Measurements from ENCODE around the gene GBP7. TPM values are rescaled to one million over a fixed set of nuclear protein-coding genes. Genes with fewer than 3 reads are reported as not detected.

GBP7 gene
- total and polyA plus RNA-seq, 10 of the 15 experiments (the other 5 are each of a cell fraction or from before 2014, with no cell fraction given): not detected

GRCh38 chr1:89213347-89213746, 37.5 kb upstream of the GBP7 start (continued):
- no peak for TF ChIP-seq ZNF592 (IDR thresholded peaks at IDR 0.05)

- intact Hi-C loops (cut with micrococcal nuclease; ENCODE audit: unreplicated experiment): no loop called here
- no TSS peak for BruUV-seq (replicated peaks)
- no peak for TF ChIP-seq BHLHE40 (IDR thresholded peaks at IDR 0.05; ENCODE audit: borderline replicate concordance in 1 of 2, low read depth in 2 of 2, low read length in 1 of 2)
- TF ChIP-seq ASH2L (IDR thresholded peaks at IDR 0.05; ENCODE audit: borderline replicate concordance, low read depth): no peak
- no peak for TF ChIP-seq JUNB (IDR thresholded peaks at IDR 0.05)
- TF ChIP-seq RAD51 (IDR thresholded peaks at IDR 0.05): no peak
- TF ChIP-seq MTA3 (IDR thresholded peaks at IDR 0.05; ENCODE audit: borderline replicate concordance, low read length): no peak
- no peak for TF ChIP-seq ZBTB40 (IDR thresholded peaks at IDR 0.05; ENCODE audit: borderline replicate concordance)
- TF ChIP-seq NFYB (IDR thresholded peaks at IDR 0.05; ENCODE audit: insufficient read depth, low read depth, low read length): no peak
- no peak for TF ChIP-seq BMI1 (IDR thresholded peaks at IDR 0.05; ENCODE audit: borderline replicate concordance)
- no peak for TF ChIP-seq CEBPB (IDR thresholded peaks at IDR 0.05; ENCODE audit: borderline replicate concordance in 1 of 2, low read depth in 2 of 2, low read length in 2 of 2)
- no peak for TF ChIP-seq HSF1 (IDR thresholded peaks at IDR 0.05; ENCODE audit: low read depth, low read length)
- no peaks in the 10 kb centered on the region for H3K36me3 ChIP-seq (ENCODE audit: control insufficient read depth in 2 of 2, insufficient read depth in 2 of 2, low read length in 1 of 2)
- ChIA-PET RAD21 (ENCODE audit: unreplicated experiment) (no interaction called here), POLR2A (no interaction called here), CTCF (no interaction called here), SMC1A (ENCODE audit: uncharacterized antibody, unreplicated experiment) (no interaction called here)
- peaks cover 1% of the 10 kb centered on the region; the same call in 1 of the 3 replicates for H3K9me3 ChIP-seq (replicated peaks; ENCODE audit: control insufficient read depth, insufficient read depth, low read length)
- no peaks in the 10 kb centered on the region for H3K27me3 ChIP-seq (replicated peaks in 1 of 2; ENCODE audit: control insufficient read depth in 2 of 2, insufficient read depth in 2 of 2, low read length in 1 of 2)
- 0% methylated on average over 1 of the region's 1 CpG for WGBS (ENCODE audit: insufficient coverage, insufficient replicate concordance, low lambda C conversion rate, missing lambda C conversion rate)
- H3K27ac ChIP-seq (ENCODE audit: control insufficient read depth, insufficient read depth): no peak overlapping the region
- DNase-seq (ENCODE audit: low read depth, low spot score): no peak
- H4K20me1 ChIP-seq (ENCODE audit: control insufficient read depth, insufficient read depth): no peaks in the 10 kb centered on the region
- H3K4me1 ChIP-seq (ENCODE audit: control insufficient read depth, insufficient read depth, low read length): no peaks in the 10 kb centered on the region
- H2AFZ ChIP-seq (ENCODE audit: control insufficient read depth, low read depth, low read length): no peak overlapping the region
- no peak overlapping the region for H3K4me3 ChIP-seq
- no peak for ATAC-seq
- H3K9ac ChIP-seq (ENCODE audit: control insufficient read depth, insufficient read depth, low read length): no peak overlapping the region
- in situ Hi-C loops (cut with MboI): no loop called here
- no peak for FAIRE-seq
- H3K79me2 ChIP-seq (ENCODE audit: control insufficient read depth, insufficient read depth, low read length): no peaks in the 10 kb centered on the region
- H3K4me2 ChIP-seq (ENCODE audit: control insufficient read depth, insufficient read depth): no peak overlapping the region
These were observed 35.3 kb upstream of the GBP7 start for GRCh38 chr1:89211035-89211634.

Measured in GM12878 (cell line).